Tibial artery (tissue), 4 donors: Measurements from ENCODE around the gene NCOA3.
A peak's percentile ranks its signal among the peaks of the same experiment; 100 is the strongest.

ENCODE experiments used
- DNase-seq, 2 donors: peaks; one replicate each; pipeline ENCODE4 v3.0.0-alpha.2; 2019
- H3K27ac ChIP-seq, 2 donors: fragments of 200-600 bp; sonication (generic) in 1 of 2; 1 replicate in 1 of 2; 2 replicates in 1 of 2; pipeline ENCODE4 v1.5.1; 2018 to 2019; ENCODE audit warnings: mild to moderate bottlenecking in 1 of 2
- H3K27me3 ChIP-seq, 2 donors: fragments of 200-600 bp; sonication (generic) in 1 of 2; one replicate each; pipeline versions ENCODE4 v1.5.1 to v1.6.0; 2016 to 2019
- H3K36me3 ChIP-seq, 3 donors: fragments of 200-600 bp; sonication (generic) in 2 of 3; one replicate each; pipeline ENCODE4 v1.5.1; 2016 to 2019; ENCODE audit warnings: mild to moderate bottlenecking in 2 of 3
- H3K4me1 ChIP-seq, 4 donors: fragments of 200-600 bp; sonication (generic) in 2 of 4; 1 replicate in 3 of 4; 2 replicates in 1 of 4; pipeline ENCODE4 v1.5.1; 2016 to 2019
- H3K4me3 ChIP-seq, 2 donors: fragments of 200-600 bp; sonication (generic) in 1 of 2; 1 replicate in 1 of 2; 2 replicates in 1 of 2; pipeline ENCODE4 v1.5.1; 2018 to 2019; ENCODE audit warnings: mild to moderate bottlenecking in 2 of 2
- H3K9me3 ChIP-seq, 3 donors: fragments of 200-600 bp; sonication (generic) in 1 of 3; one replicate each; pipeline ENCODE4 v1.5.1; 2016 to 2019
- CTCF ChIP-seq, 2 experiments: fragments of 200-600 bp in 1 of 2; fragments of 450-650 bp in 1 of 2; IDR thresholded peaks; one replicate each; pipeline ENCODE4 v1.5.1; 2017 to 2019; ENCODE audit warnings: antibody characterized with exemption in 2 of 2, mild to moderate bottlenecking in 1 of 2, moderate library complexity in 1 of 2
- intact Hi-C: fragments of 100-400 bp; cut with DNase I; formaldehyde crosslinking; loops from one replicate; pipeline ENCODE4 v1.15.0; 2023; ENCODE audit warnings: low total_unique reads

The NCOA3 gene

GRCh38 chr20:47610247-47610944 lies 108.7 kb downstream of the NCOA3 start:
- DNase-seq: peak in 1 of 2 donors; percentile 74
- TF ChIP-seq CTCF (IDR thresholded peaks at IDR 0.05): no peak
- H3K9me3 ChIP-seq: no peaks in the 10 kb centered on the region
- H3K27ac ChIP-seq: peak overlapping the region in 1 of 2 donors; percentile 15
- no peaks in the 10 kb centered on the region for H3K36me3 ChIP-seq
- H3K4me1 ChIP-seq: peaks cover 0 to 13% (median 9%) of the 10 kb centered on the region in 4 donors
- intact Hi-C loops: no loop called here
- no peak overlapping the region for H3K4me3 ChIP-seq
- no peaks in the 10 kb centered on the region for H3K27me3 ChIP-seq

- Histone ChIP-seq H3K27me3 (no peaks in the 10 kb centered on the region), H3K27ac (peak overlapping the region in 1 of 2 donors; percentile 15), H3K9me3 (no peaks in the 10 kb centered on the region), H3K36me3 (no peaks in the 10 kb centered on the region), H3K4me3 (no peak overlapping the region), H3K4me1 (peaks cover 0 to 13% (median 9%) of the 10 kb centered on the region in 4 donors)
- DNase-seq: no peak
- TF ChIP-seq CTCF (IDR thresholded peaks at IDR 0.05): no peak
- intact Hi-C loops: no loop called here
These were observed 109.2 kb downstream of the NCOA3 start for GRCh38 chr20:47610945-47611250.

- intact Hi-C loops: no loop called here
- Histone ChIP-seq H3K27me3 (no peaks in the 10 kb centered on the region), H3K4me1 (peaks cover 0 to 13% (median 9%) of the 10 kb centered on the region in 4 donors), H3K4me3 (no peak overlapping the region), H3K9me3 (no peaks in the 10 kb centered on the region), H3K27ac (no peak overlapping the region), H3K36me3 (no peaks in the 10 kb centered on the region)
- no peak for DNase-seq
- no peak for TF ChIP-seq CTCF (IDR thresholded peaks at IDR 0.05)
These were observed 110.1 kb downstream of the NCOA3 start for GRCh38 chr20:47611785-47612184.

DNA sequence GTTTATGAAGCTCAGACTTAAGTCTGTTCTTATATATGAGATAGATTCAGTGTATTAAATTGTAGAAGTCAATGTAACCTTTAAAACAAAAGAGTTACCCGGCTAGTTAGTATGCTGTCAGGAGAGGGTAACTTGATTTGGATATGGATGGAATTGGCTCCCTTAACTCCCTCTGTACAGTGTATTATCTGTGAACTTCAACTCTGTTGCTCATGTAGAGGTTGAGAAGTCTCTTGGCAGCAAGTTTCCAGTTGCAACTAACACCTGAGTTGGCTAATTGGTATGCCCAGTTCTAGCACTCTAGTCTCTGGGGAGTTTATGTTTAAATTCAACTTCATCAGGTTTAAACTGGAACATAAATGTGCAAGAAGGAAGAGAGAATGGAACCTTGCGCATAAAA lies 111.0 kb downstream of the NCOA3 start:
- no peaks in the 10 kb centered on the region for H3K36me3 ChIP-seq
- DNase-seq: no peak
- no peak for TF ChIP-seq CTCF (IDR thresholded peaks at IDR 0.05)
- H3K4me3 ChIP-seq: no peak overlapping the region
- H3K4me1 ChIP-seq: peaks cover 0 to 13% (median 9%) of the 10 kb centered on the region in 4 donors
- intact Hi-C loops: no loop called here
- H3K27ac ChIP-seq: no peak overlapping the region
- H3K27me3 ChIP-seq: no peaks in the 10 kb centered on the region
- H3K9me3 ChIP-seq: no peaks in the 10 kb centered on the region

- Histone ChIP-seq H3K9me3 (no peaks in the 10 kb centered on the region), H3K4me1 (peaks cover 0 to 13% (median 9%) of the 10 kb centered on the region in 4 donors), H3K36me3 (no peaks in the 10 kb centered on the region), H3K27me3 (no peaks in the 10 kb centered on the region), H3K27ac (no peak overlapping the region), H3K4me3 (no peak overlapping the region)
- no peak for TF ChIP-seq CTCF (IDR thresholded peaks at IDR 0.05)
- DNase-seq: no peak
- intact Hi-C loops: no loop called here
These were observed 113.1 kb downstream of the NCOA3 start for GRCh38 chr20:47614703-47615309.
